Transverse colon (tissue), 4 donors: Measurements from ENCODE around the gene STK40.
A peak's percentile ranks its signal among the peaks of the same experiment; 100 is the strongest.

Experiments used
- EP300 ChIP-seq: sonication (generic); formaldehyde crosslinking; IDR thresholded peaks from one replicate; pipeline ENCODE4 v1.6.1; 2017; ENCODE audit warnings: antibody characterized with exemption, low read depth
- POLR2A ChIP-seq: fragments of 450-650 bp; IDR thresholded peaks from one replicate; pipeline ENCODE4 v1.6.1; 2016; ENCODE audit warnings: antibody characterized with exemption, mild to moderate bottlenecking, moderate library complexity
- POLR2AphosphoS5 ChIP-seq, 3 donors: sonication (generic); formaldehyde crosslinking; IDR thresholded peaks; one replicate each; pipeline ENCODE4 v1.6.1; 2016; ENCODE audit warnings: antibody characterized with exemption in 3 of 3
- TF ChIP-seq, protein P1 (sequence below), 5 experiments: fragments of 200-600 bp in 3 of 5; fragments of 450-650 bp in 2 of 5; sonication (generic) in 3 of 5; IDR thresholded peaks; 1 replicate in 2 of 5; 2 replicates in 3 of 5; pipeline ENCODE4 v1.5.1; 2016 to 2017; ENCODE audit warnings: antibody characterized with exemption in 5 of 5, inconsistent platforms in 3 of 5, mild to moderate bottlenecking in 2 of 5, moderate library complexity in 1 of 5

DNA sequence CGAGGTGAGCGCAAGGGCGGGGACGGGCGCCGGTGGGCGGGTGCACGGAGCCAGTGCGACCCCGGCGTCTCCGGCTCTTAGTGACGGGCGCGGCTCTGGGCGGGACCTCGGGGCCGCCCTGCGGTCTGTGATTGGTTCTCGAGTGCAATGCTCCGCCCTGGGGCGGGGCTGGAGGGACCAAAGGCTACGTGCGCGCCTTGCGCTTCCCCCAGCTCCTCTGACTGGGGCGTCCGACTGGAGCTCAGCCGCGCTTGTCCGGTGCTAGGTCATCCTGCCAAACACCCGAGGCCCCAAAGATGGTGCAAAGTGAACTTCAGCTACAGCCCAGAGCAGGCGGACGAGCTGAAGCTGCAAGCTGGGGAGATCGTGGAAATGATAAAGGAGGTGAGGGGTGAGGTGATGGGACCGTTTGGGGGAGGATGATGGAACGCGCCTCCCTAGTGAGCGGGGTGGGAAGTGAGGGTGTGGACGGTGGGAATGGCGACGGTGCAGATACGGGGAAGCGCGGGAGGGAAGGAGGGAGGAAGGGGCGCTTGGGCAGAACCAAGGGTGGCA, 78.7 kb downstream of the STK40 start:
- TF ChIP-seq, protein P1, sequence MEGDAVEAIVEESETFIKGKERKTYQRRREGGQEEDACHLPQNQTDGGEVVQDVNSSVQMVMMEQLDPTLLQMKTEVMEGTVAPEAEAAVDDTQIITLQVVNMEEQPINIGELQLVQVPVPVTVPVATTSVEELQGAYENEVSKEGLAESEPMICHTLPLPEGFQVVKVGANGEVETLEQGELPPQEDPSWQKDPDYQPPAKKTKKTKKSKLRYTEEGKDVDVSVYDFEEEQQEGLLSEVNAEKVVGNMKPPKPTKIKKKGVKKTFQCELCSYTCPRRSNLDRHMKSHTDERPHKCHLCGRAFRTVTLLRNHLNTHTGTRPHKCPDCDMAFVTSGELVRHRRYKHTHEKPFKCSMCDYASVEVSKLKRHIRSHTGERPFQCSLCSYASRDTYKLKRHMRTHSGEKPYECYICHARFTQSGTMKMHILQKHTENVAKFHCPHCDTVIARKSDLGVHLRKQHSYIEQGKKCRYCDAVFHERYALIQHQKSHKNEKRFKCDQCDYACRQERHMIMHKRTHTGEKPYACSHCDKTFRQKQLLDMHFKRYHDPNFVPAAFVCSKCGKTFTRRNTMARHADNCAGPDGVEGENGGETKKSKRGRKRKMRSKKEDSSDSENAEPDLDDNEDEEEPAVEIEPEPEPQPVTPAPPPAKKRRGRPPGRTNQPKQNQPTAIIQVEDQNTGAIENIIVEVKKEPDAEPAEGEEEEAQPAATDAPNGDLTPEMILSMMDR (IDR thresholded peaks at IDR 0.05), result no peak
- TF ChIP-seq POLR2AphosphoS5 (IDR thresholded peaks at IDR 0.05), result peak; percentile 69 to 84 (median 71)
- peak; percentile 67 for TF ChIP-seq POLR2A
- no peak for TF ChIP-seq EP300
